ENCODE data around the gene PSMD5. TPM values are rescaled to one million over a fixed set of nuclear protein-coding genes. Genes with fewer than 3 reads are reported as not detected.

PSMD5 gene
- total RNA-seq (2011; cell fraction: chromatin; rRNA removed; ENCODE audit: low replicate concordance), result 59.3 and 197 TPM in 2 replicates
- 30.2 and 45.4 TPM in 2 replicates for total RNA-seq (2011; cell fraction: nucleolus; rRNA removed)
- 90.6 and 121 TPM in 2 replicates for total RNA-seq (2011; cell fraction: nucleoplasm; rRNA removed)
- 51.0 and 55.3 TPM in 2 replicates for total RNA-seq (2014; rRNA removed)
- 76.3 and 83.0 TPM in 2 replicates for total RNA-seq (2014; rRNA removed; fragmentation: Illumina TruSeq; extraction: Trizol)
- 65.1 and 72.5 TPM in 2 replicates for total RNA-seq (2015; rRNA removed; fragmentation: Illumina TruSeq; extraction: Trizol)
- 136 and 148 TPM in 2 replicates for total RNA-seq (2021)
- polyA plus RNA-seq (2011; rRNA removed), result 107 and 148 TPM in 2 replicates
- polyA plus RNA-seq (2011; cell fraction: cytosol; rRNA removed), result 39.0 and 70.9 TPM in 2 replicates
- 34.5 and 37.0 TPM in 2 replicates for polyA plus RNA-seq (2011; cell fraction: nucleus; rRNA removed)
- 54.7 and 61.5 TPM in 2 replicates for polyA plus RNA-seq (2012)
- polyA plus RNA-seq (2014; fragmentation: Illumina TruSeq; extraction: Trizol), result 90.1 and 114 TPM in 2 replicates
- 10 to 100 TPM; 46.4 to 60.9 TPM for polyA plus RNA-seq (2014; fragmentation: Nextera tagmentation; extraction: Ambion mirVana)
- 89.4 and 95.6 TPM in 2 replicates for polyA plus RNA-seq (2014; rRNA removed)
- 115 and 116 TPM in 2 replicates for polyA minus RNA-seq (2011; rRNA and poly(A)+ RNA removed)
- 48.7 and 58.2 TPM in 2 replicates for polyA minus RNA-seq (2011; cell fraction: cytosol; rRNA and poly(A)+ RNA removed)
- 28.4 and 53.9 TPM in 2 replicates for polyA minus RNA-seq (2011; cell fraction: nucleus; rRNA and poly(A)+ RNA removed)
- Bru-seq, nascent RNA, result percentile 97 among the genes with signal in this experiment
- BruChase-seq, experiment 1, labeled RNA remaining after a 2-hour chase, result percentile 98 among the genes with signal in this experiment
- percentile 97 among the genes with signal in this experiment for BruChase-seq, experiment 2, labeled RNA remaining after a 6-hour chase
- long read RNA-seq, experiment 1, transcript PSMD5-205 (3 exons, 567 nt), result minor isoform, 8 of 606 reads
- long read RNA-seq, experiment 1, transcript PSMD5-201 (10 exons, 3,443 nt), result major isoform, 493 of 606 reads
- long read RNA-seq, experiment 1, partial matches to known transcripts, result 42 of 606 reads
- long read RNA-seq, experiment 1, other reads (novel, unspliced or antisense), result 62 of 606 reads
- long read RNA-seq, experiment 2, transcript PSMD5-201 (10 exons, 3,443 nt), result major isoform, 18 of 104 reads
- long read RNA-seq, experiment 2, partial matches to known transcripts, result 5 of 104 reads
- long read RNA-seq, experiment 2, other reads (novel, unspliced or antisense), result 79 of 104 reads
- long read RNA-seq, experiment 3, transcript PSMD5-201 (10 exons, 3,443 nt), result major isoform, 105 of 122 reads
- long read RNA-seq, experiment 3, partial matches to known transcripts, result 3 of 122 reads
- long read RNA-seq, experiment 3, other reads (novel, unspliced or antisense), result 10 of 122 reads

DNA sequence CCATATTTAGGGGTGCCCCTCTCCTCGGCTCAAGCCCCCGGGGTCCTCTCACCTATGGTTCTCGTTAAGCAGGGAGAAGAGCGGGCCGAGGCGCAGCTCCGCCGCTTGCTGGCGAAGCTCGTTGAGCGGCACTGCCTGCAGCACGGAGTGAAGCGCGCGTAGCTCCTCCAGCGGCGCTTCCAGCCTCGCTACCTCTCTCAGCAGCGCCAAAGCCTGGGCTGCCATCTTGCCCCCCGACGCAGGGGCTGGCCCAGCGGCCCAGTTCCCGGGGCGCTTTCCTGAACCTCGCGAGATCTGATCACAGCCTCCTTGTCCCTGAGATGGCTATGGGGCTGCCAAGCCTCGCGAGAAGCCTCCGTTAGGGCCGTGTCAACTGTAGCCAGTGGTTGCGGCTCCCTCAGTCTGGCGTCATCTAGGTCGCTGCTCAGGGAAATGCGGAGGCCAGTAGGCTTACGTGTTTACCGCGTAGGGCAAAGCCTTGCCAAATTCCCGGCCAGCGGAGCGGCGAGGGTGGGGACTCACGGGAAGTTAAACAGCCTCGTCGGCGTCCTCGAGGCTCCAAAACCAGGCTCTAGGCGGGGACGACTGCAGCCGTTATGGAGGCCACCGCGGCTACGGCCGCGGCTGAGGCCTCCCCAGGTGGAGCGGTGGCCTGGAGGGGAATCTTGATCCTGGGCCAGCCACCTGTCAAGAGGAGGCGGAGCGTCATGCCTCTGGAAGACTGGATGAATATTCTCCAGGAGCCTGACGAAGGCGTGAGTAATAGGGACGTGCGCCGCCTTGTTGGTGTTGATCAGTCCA is at the start of gene PSMD5:
TSS of gene PSMD5 (minus strand) at position 238 of the 801 bp plus-strand sequence. CDS start at position 225, 13 bp downstream.
- H3K4me1 ChIP-seq (replicated peaks in 1 of 2; ENCODE audit: control insufficient read depth in 2 of 2, insufficient read depth in 2 of 2, low read length in 2 of 2), result peaks cover 37 to 58% of the 10 kb centered on the region in 2 experiments
- in situ Hi-C loops (cut with MboI) (no loop called here), intact Hi-C loops (cut with micrococcal nuclease) (loop anchor here (1.0 to 5.0 kb wide), 8 partner anchors 25 to 139 kb away; partner anchors contain the start of genes FBXW2 and PHF19)
- peak within 1 kb of the TSS; percentile 95 for H3K27ac ChIP-seq (ENCODE audit: extremely low read depth, low read depth, low read length)
- peak within 1 kb of the TSS; percentile 54 for H3K4me3 ChIP-seq
- DNase-seq (ENCODE audit: extremely low read depth in 1 of 4, low spot score in 3 of 4), result peak; percentile 100
- under 1% methylated on average over 61 of the region's 62 CpGs for WGBS (ENCODE audit: insufficient coverage, low coverage, missing lambda C conversion rate)
- no TSS peak for BruUV-seq (replicated peaks)
- H3K36me3 ChIP-seq (ENCODE audit: control insufficient read depth, insufficient read depth, low read length), result peaks cover 40% of the 10 kb centered on the region
- H4K20me1 ChIP-seq (replicated peaks; ENCODE audit: control insufficient read depth, insufficient read depth, low read length), result no peaks in the 10 kb centered on the region; the same call in 1 of the 2 replicates
- peaks cover 4% of the 10 kb centered on the region for H3K9me1 ChIP-seq (ENCODE audit: control insufficient read depth, insufficient read depth, low read length)
- H3K4me2 ChIP-seq (ENCODE audit: insufficient read depth, low read length), result peak within 1 kb of the TSS; percentile 87
- ChIA-PET CTCF (ENCODE audit: low intra/inter-chr PET ratio) (no interaction called here), POLR2A (interaction anchor here (0.6 to 5.3 kb wide), 25 partner anchors 8 to 312 kb away, joined by 3 to 78 read pairs (median 5); partner anchors contain the start of genes FBXW2 and PHF19)
- H3K79me2 ChIP-seq (ENCODE audit: control insufficient read depth, insufficient read depth, low read length), result peaks cover 71% of the 10 kb centered on the region
- peak within 1 kb of the TSS; percentile 92 to 97 for H3K9ac ChIP-seq (ENCODE audit: insufficient read depth in 1 of 2, low read depth in 2 of 2, low read length in 2 of 2)
- peak within 1 kb of the TSS; percentile 89 for H2AFZ ChIP-seq (ENCODE audit: low read depth, low read length)
- H3K9me3 ChIP-seq (replicated peaks; ENCODE audit: control insufficient read depth, insufficient read depth, low read depth, low read length), result no peaks in the 10 kb centered on the region
- no peaks in the 10 kb centered on the region for H3K27me3 ChIP-seq (ENCODE audit: control insufficient read depth in 2 of 2, insufficient read depth in 2 of 2, low read length in 2 of 2)
- peak; percentile 95 for ATAC-seq
- FAIRE-seq, result peak; percentile 97
- TF ChIP-seq MTA1 (IDR thresholded peaks at IDR 0.05; ENCODE audit: borderline replicate concordance) (no peak), RBM14 (IDR thresholded peaks at IDR 0.05; ENCODE audit: borderline replicate concordance, insufficient read depth, low read depth, low read length) (0 out of 2 replicates have a peak, but pooled peaks have one; percentile 91), CBFA2T2 (conservative IDR thresholded peaks at IDR 0.05) (no peak), FUS (optimal IDR thresholded peaks at IDR 0.05; ENCODE audit: low read depth, low read length) (no peak), ATF7 (IDR thresholded peaks at IDR 0.05) (no peak), TBL1XR1 (IDR thresholded peaks at IDR 0.05; ENCODE audit: low read length in 2 of 2) (peak; percentile 76 to 80; a peak in 2 of 4 replicates), JUN (IDR thresholded peaks at IDR 0.05; ENCODE audit: borderline replicate concordance, low read depth, low read length) (peak; percentile 56; the same call in 1 of the 2 replicates), JUN (CRISPR knock-in tag; IDR thresholded peaks at IDR 0.05; ENCODE audit: borderline replicate concordance) (no peak), ZNF121 (CRISPR knock-in tag; conservative IDR thresholded peaks at IDR 0.05) (no peak), MXI1 (IDR thresholded peaks at IDR 0.05; ENCODE audit: low read depth, low read length) (peak; percentile 94; the same call in 1 of the 2 replicates), ZSCAN32 (CRISPR knock-in tag; IDR thresholded peaks at IDR 0.05) (no peak), EP300 (IDR thresholded peaks at IDR 0.05; ENCODE audit: low read length) (peak; percentile 59; the same call in 1 of the 2 replicates), ELK3 (CRISPR knock-in tag; IDR thresholded peaks at IDR 0.05) (no peak), SRSF3 (IDR thresholded peaks at IDR 0.05; ENCODE audit: insufficient read depth, low read length) (peak; percentile 63), ZNF584 (CRISPR knock-in tag; IDR thresholded peaks at IDR 0.05; ENCODE audit: low read depth) (no peak), CREBBP (IDR thresholded peaks at IDR 0.05; ENCODE audit: low read depth, low read length) (no peak)
